Thoracic aorta (tissue), 2 donors: ENCODE data around the gene LDLRAD3. TPM values are rescaled to one million over a fixed set of nuclear protein-coding genes. Genes with fewer than 3 reads are reported as not detected.

ENCODE experiments used
- ATAC-seq: fragments of 150-250 bp; one replicate; pipeline ENCODE4 v1.8.0; 2017; ENCODE audit warnings: low read depth; ENCODE audit not compliant: insufficient number of reproducible peaks, low FRiP score
- DNase-seq: peaks from one replicate; pipeline ENCODE4 v3.0.0-alpha.2; 2020; ENCODE audit warnings: low spot score
- H3K27ac ChIP-seq, 2 donors: fragments of 200-600 bp; sonication (generic); 1 replicate in 1 of 2; 2 replicates in 1 of 2; pipeline ENCODE4 v1.5.1; 2016; ENCODE audit warnings: mild to moderate bottlenecking in 2 of 2, moderate library complexity in 2 of 2
- H3K27me3 ChIP-seq: fragments of 200-600 bp; sonication (generic); replicated peaks from 2 replicates; pipeline ENCODE4 v1.6.0; 2016; ENCODE audit warnings: mild to moderate bottlenecking; ENCODE audit not compliant: insufficient read depth
- H3K36me3 ChIP-seq: fragments of 200-600 bp; sonication (generic); one replicate; pipeline ENCODE4 v1.5.1; 2016
- H3K4me1 ChIP-seq, 2 donors: fragments of 200-600 bp; sonication (generic); 1 replicate in 1 of 2; 2 replicates in 1 of 2; pipeline versions ENCODE4 v1.5.1 to v1.6.0; 2016; ENCODE audit warnings: low read depth in 2 of 2, mild to moderate bottlenecking in 1 of 2; ENCODE audit not compliant: control insufficient read depth in 1 of 2
- H3K4me3 ChIP-seq: fragments of 200-600 bp; sonication (generic); 2 replicates; pipeline ENCODE4 v1.5.1; 2016; ENCODE audit warnings: mild to moderate bottlenecking
- H3K9me3 ChIP-seq: fragments of 200-600 bp; sonication (generic); 2 replicates; pipeline ENCODE4 v1.5.1; 2016
- CTCF ChIP-seq: fragments of 200-600 bp; sonication (generic); IDR thresholded peaks from one replicate; pipeline ENCODE4 v1.5.1; 2019; ENCODE audit warnings: antibody characterized with exemption
- total RNA-seq, 2 donors: library from RNA; depleted of rRNA; stranded (reverse); fragments of >200 nt; gene quantifications; one replicate each; pipeline versions ENCODE4 v1.1.0 to v1.2.3, GENCODE V29; 2016

Gene LDLRAD3
- total RNA-seq, 2 donors from 2014 or later, result 6.1 to 17.2 TPM

DNA sequence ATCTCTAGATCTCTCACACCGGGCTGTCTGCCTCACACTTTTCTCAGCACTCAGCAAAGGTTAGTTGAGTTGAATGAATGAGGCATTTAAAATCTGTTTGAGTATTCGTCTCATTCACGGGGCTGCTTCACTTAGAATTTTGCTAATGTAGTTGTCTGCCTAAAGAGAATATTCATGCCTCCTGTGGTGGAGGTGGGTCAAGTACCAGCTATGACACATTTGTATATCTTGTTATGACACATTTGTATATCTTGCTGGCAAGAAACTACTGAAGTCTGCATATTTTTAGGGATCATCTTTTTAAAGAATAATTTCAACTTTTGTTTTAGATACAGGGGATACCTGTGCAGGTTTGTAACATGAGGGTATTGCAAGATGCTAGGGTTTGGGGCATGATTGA is 43.1 kb downstream of the LDLRAD3 start:
- TF ChIP-seq CTCF, result no peak
- no peaks in the 10 kb centered on the region for H3K36me3 ChIP-seq
- peaks cover 5 to 7% of the 10 kb centered on the region in 2 donors for H3K4me1 ChIP-seq
- H3K4me3 ChIP-seq, result no peak overlapping the region
- no peak overlapping the region for H3K27ac ChIP-seq
- DNase-seq, result no peak
- no peaks in the 10 kb centered on the region for H3K27me3 ChIP-seq
- ATAC-seq, result no peak
- H3K9me3 ChIP-seq, result no peaks in the 10 kb centered on the region

DNA sequence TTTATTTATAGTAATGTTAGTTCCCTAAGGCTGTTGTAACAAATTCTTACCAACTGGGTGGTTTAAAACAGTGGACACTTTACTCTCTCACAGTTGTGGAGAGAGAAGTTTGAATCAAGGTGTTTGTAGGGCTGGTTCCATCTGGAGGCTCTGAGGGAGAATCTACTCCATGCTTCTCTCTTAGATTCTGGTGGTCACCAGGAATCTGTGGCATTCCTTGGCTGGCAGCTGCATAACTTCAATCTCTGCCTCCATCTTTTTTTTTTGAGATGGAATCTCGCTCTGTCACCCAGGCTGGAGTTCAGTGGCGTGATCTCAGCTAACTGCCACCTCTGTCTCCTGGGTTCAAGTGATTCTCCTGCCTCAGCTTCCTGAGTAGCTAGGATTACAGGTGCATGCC is 46.3 kb downstream of the LDLRAD3 start:
- H3K4me1 ChIP-seq, result no peaks in the 10 kb centered on the region
- no peak for DNase-seq
- no peak for ATAC-seq
- no peaks in the 10 kb centered on the region for H3K9me3 ChIP-seq
- H3K36me3 ChIP-seq, result no peaks in the 10 kb centered on the region
- H3K27me3 ChIP-seq, result no peaks in the 10 kb centered on the region
- no peak overlapping the region for H3K27ac ChIP-seq
- TF ChIP-seq CTCF, result no peak
- H3K4me3 ChIP-seq, result no peak overlapping the region

- no peak overlapping the region for H3K4me3 ChIP-seq
- peaks cover 0 to 4% of the 10 kb centered on the region in 2 donors for H3K4me1 ChIP-seq
- H3K27ac ChIP-seq, result no peak overlapping the region
- DNase-seq (no peak), ATAC-seq (no peak)
- no peaks in the 10 kb centered on the region for H3K36me3 ChIP-seq
- no peaks in the 10 kb centered on the region for H3K9me3 ChIP-seq
- no peaks in the 10 kb centered on the region for H3K27me3 ChIP-seq
- TF ChIP-seq CTCF, result no peak
These were observed 47.0 kb downstream of the LDLRAD3 start for GRCh38 chr11:35990816-35991215.

- no peak for DNase-seq
- no peak for ATAC-seq
- Histone ChIP-seq H3K27me3 (no peaks in the 10 kb centered on the region), H3K4me3 (no peak overlapping the region), H3K4me1 (peaks cover 0 to 9% of the 10 kb centered on the region in 2 donors), H3K36me3 (no peaks in the 10 kb centered on the region), H3K27ac (no peak overlapping the region), H3K9me3 (no peaks in the 10 kb centered on the region)
- no peak for TF ChIP-seq CTCF
These were observed 48.7 kb downstream of the LDLRAD3 start for GRCh38 chr11:35992548-35992947.

- Histone ChIP-seq H3K27me3 (no peaks in the 10 kb centered on the region), H3K4me1 (peaks cover 0 to 9% of the 10 kb centered on the region in 2 donors), H3K9me3 (no peaks in the 10 kb centered on the region), H3K4me3 (no peak overlapping the region), H3K27ac (no peak overlapping the region), H3K36me3 (no peaks in the 10 kb centered on the region)
- no peak for TF ChIP-seq CTCF
- ATAC-seq, result no peak
- DNase-seq, result no peak
These were observed 50.6 kb downstream of the LDLRAD3 start for GRCh38 chr11:35994421-35994820.
